HL-60 (cell line): ENCODE measurements around the gene DLX5.

Experiments
- CTCF ChIP-seq: IDR thresholded peaks from one replicate; pipeline ENCODE4 v1.5.1; 2011; ENCODE audit warnings: low read length, control low read depth, inconsistent platforms; ENCODE audit not compliant: insufficient read depth
- GABPA ChIP-seq: IDR thresholded peaks from 2 replicates; pipeline ENCODE4 v1.6.1; 2012; ENCODE audit warnings: low read depth
- REST ChIP-seq: IDR thresholded peaks from 2 replicates; pipeline ENCODE4 v1.6.1; 2012; ENCODE audit warnings: low read depth; ENCODE audit not compliant: insufficient replicate concordance

GRCh38 chr7:97013134-97013844 lies 11.3 kb downstream of the DLX5 start:
- TF ChIP-seq CTCF (no peak), REST (no peak), GABPA (no peak)
